Mesothelial cell of epicardium (in vitro differentiated cells): Measurements from ENCODE around the gene SPTLC2. TPM values are rescaled to one million over a fixed set of nuclear protein-coding genes. Genes with fewer than 3 reads are reported as not detected.

Source experiments
- DNase-seq, 2 experiments: peaks; one replicate each; pipeline ENCODE4 v3.0.0; 2021; ENCODE audit warnings: low spot score in 2 of 2; ENCODE audit not compliant: unreplicated experiment in 2 of 2
- H3K27ac Mint-ChIP-seq: 2 replicates; pipeline ENCODE4 v1.8.0; 2021; ENCODE audit warnings: mixed read lengths
- H3K27me3 Mint-ChIP-seq: 2 replicates; pipeline ENCODE4 v1.8.0; 2021; ENCODE audit warnings: low read depth, mixed read lengths
- H3K36me3 Mint-ChIP-seq: 2 replicates; pipeline ENCODE4 v1.8.0; 2021; ENCODE audit warnings: mixed read lengths
- H3K4me1 Mint-ChIP-seq: 2 replicates; pipeline ENCODE4 v1.8.0; 2021; ENCODE audit warnings: mixed read lengths
- H3K4me3 Mint-ChIP-seq: 2 replicates; pipeline ENCODE4 v1.8.0; 2021; ENCODE audit warnings: mild to moderate bottlenecking, moderate library complexity, mixed read lengths
- H3K9me3 Mint-ChIP-seq: 2 replicates; pipeline ENCODE4 v1.8.0; 2021; ENCODE audit warnings: mixed read lengths
- CTCF ChIP-seq: fragments of 200-600 bp; sonication (generic); IDR thresholded peaks from one replicate; pipeline ENCODE4 v1.5.0; 2021; ENCODE audit warnings: antibody characterized with exemption; ENCODE audit not compliant: unreplicated experiment
- total RNA-seq: library from RNA; stranded (reverse); gene quantifications from 3 replicates; pipeline ENCODE4 v1.2.1, GENCODE V29; 2021

The SPTLC2 gene
- total RNA-seq, 1 donor from 2014 or later: 36.6 TPM

- peaks cover 35% of the 10 kb centered on the region for H3K4me1 Mint-ChIP-seq
- H3K9me3 Mint-ChIP-seq: no peaks in the 10 kb centered on the region
- H3K27me3 Mint-ChIP-seq: no peaks in the 10 kb centered on the region
- no peak for DNase-seq
- no peak overlapping the region for H3K4me3 Mint-ChIP-seq
- no peaks in the 10 kb centered on the region for H3K36me3 Mint-ChIP-seq
- no peak overlapping the region for H3K27ac Mint-ChIP-seq
- TF ChIP-seq CTCF: no peak
Observed at GRCh38 chr14:77610553-77610952, 5.9 kb downstream of the SPTLC2 start.

DNA sequence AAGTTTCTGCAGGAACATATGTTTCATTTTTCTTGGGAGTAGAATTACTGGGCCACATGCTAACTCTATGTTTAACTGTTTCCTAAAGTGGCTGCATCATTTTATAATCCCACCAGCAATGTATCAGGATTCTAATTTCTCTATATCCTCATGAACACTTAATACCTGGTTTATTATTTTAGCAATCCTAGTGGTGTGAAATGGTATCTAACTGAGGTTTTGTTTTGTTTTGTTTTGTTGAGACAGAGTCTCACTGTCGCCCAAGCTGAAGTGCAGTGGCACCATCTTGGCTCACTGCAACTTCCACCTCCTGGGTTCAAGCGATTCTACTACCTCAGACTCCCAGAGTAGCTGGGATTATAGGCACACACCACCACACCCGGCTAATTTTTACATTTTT, 6.5 kb downstream of the SPTLC2 start:
- Mint-ChIP-seq H3K27ac (no peak overlapping the region), H3K4me3 (no peak overlapping the region), H3K4me1 (peaks cover 33% of the 10 kb centered on the region), H3K9me3 (no peaks in the 10 kb centered on the region), H3K27me3 (no peaks in the 10 kb centered on the region), H3K36me3 (no peaks in the 10 kb centered on the region)
- TF ChIP-seq CTCF: peak; percentile 8
- no peak for DNase-seq

DNA sequence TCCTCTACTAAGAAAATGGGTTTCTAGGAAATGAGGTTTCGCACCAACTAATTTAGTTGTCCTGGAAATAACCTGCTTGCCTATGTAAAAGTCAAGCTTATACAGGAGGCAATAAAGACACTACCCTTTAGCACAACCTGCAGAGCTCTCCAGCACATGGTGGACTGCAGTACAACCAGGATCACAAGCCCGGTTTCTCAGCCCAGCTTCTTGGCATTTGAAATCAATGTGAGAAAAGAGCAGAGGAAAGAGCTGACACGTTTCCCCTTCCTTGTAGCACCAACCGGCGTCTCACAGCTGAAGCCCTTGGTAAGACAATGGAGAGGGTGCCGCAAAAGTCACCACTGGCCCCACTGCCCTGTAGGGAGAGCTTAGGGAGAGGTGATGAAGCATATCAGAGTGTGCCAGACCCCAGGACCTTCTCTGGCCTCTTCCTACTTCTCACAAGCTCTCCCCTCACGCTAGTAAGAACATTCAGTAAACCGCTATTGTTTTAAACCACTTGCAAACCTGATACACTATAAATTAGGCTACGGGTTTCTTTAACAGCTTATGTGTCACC, 8.6 kb downstream of the SPTLC2 start:
- no peak overlapping the region for H3K27ac Mint-ChIP-seq
- no peak for TF ChIP-seq CTCF
- peaks cover 30% of the 10 kb centered on the region for H3K4me1 Mint-ChIP-seq
- no peak overlapping the region for H3K4me3 Mint-ChIP-seq
- no peaks in the 10 kb centered on the region for H3K36me3 Mint-ChIP-seq
- H3K27me3 Mint-ChIP-seq: no peaks in the 10 kb centered on the region
- DNase-seq: no peak
- no peaks in the 10 kb centered on the region for H3K9me3 Mint-ChIP-seq

DNA sequence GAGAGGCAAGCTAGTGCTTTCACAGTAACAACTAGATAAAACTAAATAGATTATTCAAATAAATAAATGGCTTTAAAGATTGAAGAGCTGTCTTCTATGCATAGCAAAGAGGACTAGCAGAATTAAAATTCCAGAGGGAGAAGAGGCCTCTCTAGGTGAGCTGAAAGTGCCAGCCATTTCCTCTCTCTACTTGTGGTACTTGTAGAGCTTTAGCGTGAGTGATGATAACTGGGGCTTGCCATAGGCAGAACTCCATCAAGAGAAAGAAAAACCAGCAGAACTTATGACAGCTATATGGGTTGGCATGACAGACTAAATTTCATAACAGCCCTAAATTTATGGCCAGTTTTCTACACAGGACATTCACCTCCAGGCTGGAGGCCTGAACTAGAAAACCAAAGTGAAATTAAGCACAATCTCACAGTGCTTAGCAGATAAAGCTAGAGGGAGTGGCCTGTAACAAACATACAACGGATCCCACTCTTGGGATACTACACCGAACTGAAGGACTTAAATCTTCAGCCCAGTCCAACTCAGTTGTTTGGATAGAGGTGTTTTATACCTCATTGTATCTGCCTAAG, 11.0 kb downstream of the SPTLC2 start:
- Mint-ChIP-seq H3K9me3 (peaks cover 6% of the 10 kb centered on the region), H3K27ac (peak overlapping the region; percentile 67), H3K27me3 (no peaks in the 10 kb centered on the region), H3K4me1 (peaks cover 28% of the 10 kb centered on the region), H3K36me3 (peaks cover 4% of the 10 kb centered on the region), H3K4me3 (no peak overlapping the region)
- no peak for DNase-seq
- TF ChIP-seq CTCF: no peak

GRCh38 chr14:77603654-77604255, 12.7 kb downstream of the SPTLC2 start:
- Mint-ChIP-seq H3K27me3 (no peaks in the 10 kb centered on the region), H3K9me3 (peaks cover 6% of the 10 kb centered on the region), H3K27ac (peak overlapping the region; percentile 47), H3K36me3 (peaks cover 4% of the 10 kb centered on the region), H3K4me1 (peaks cover 45% of the 10 kb centered on the region), H3K4me3 (no peak overlapping the region)
- TF ChIP-seq CTCF: peak; percentile 34
- DNase-seq: no peak
